ENCODE measurements around the gene ZPLD1. TPM values are rescaled to one million over a fixed set of nuclear protein-coding genes. Genes with fewer than 3 reads are reported as not detected.

ZPLD1 gene
- total and polyA plus RNA-seq, 2 of the 8 experiments (the other 6 are each of a cell fraction or from before 2014, with no cell fraction given) = not detected

GRCh38 chr3:102480139-102480538, 45.3 kb downstream of the ZPLD1 start (continued):
- TF ChIP-seq CHD7 (IDR thresholded peaks at IDR 0.05; ENCODE audit: insufficient replicate concordance, low read length) = no peak
- TF ChIP-seq POLR2A (IDR thresholded peaks at IDR 0.05; ENCODE audit: control extremely low read depth in 1 of 2, low read depth in 2 of 2, low read length in 2 of 2) = no peak
- no peak for TF ChIP-seq CREB1 (IDR thresholded peaks at IDR 0.05)
- no peak for TF ChIP-seq FOSL1 (IDR thresholded peaks at IDR 0.05; ENCODE audit: insufficient read depth, low read depth, low read length)
- TF ChIP-seq E2F6 (IDR thresholded peaks at IDR 0.05) = no peak
- TF ChIP-seq POU5F1 (IDR thresholded peaks at IDR 0.05; ENCODE audit: low read depth, low read length) = no peak
- no peak for TF ChIP-seq NANOG (IDR thresholded peaks at IDR 0.05; ENCODE audit: insufficient read depth, low read depth, low read length, poor library complexity, severe bottlenecking)
